MM.1S (cell line): ENCODE measurements around the gene CDH12.

Experiments used
- DNase-seq: peaks from one replicate; pipeline ENCODE4 v3.0.0-alpha.2; 2015
- H2AFZ ChIP-seq: fragments of 300-600 bp; sonication (generic); 2 replicates; pipeline ENCODE4 v1.6.0; 2016; ENCODE audit warnings: antibody characterized with exemption, low read length
- H3F3A ChIP-seq: fragments of 300-600 bp; sonication (generic); 2 replicates; pipeline ENCODE4 v1.6.1; 2016; ENCODE audit warnings: mild to moderate bottlenecking, antibody characterized with exemption, low read length, moderate library complexity, mixed read lengths; ENCODE audit not compliant: insufficient read depth
- H3K27ac ChIP-seq: fragments of 300-600 bp; sonication (generic); 2 replicates; pipeline ENCODE4 v1.5.1; 2016; ENCODE audit warnings: mild to moderate bottlenecking, low read length
- H3K27me3 ChIP-seq: fragments of 300-600 bp; sonication (generic); replicated peaks from 2 replicates; pipeline ENCODE4 v1.6.0; 2016; ENCODE audit warnings: low read length; ENCODE audit not compliant: insufficient read depth
- H3K36me3 ChIP-seq: fragments of 300-600 bp; sonication (generic); replicated peaks from 2 replicates; pipeline ENCODE4 v1.6.1; 2016; ENCODE audit warnings: mild to moderate bottlenecking, low read length, mixed read lengths; ENCODE audit not compliant: insufficient read depth
- H3K4me1 ChIP-seq: fragments of 300-600 bp; sonication (generic); 2 replicates; pipeline ENCODE4 v1.6.1; 2016; ENCODE audit warnings: low read length, mixed read lengths
- H3K4me2 ChIP-seq: fragments of 300-600 bp; sonication (generic); 2 replicates; pipeline ENCODE4 v1.6.0; 2016; ENCODE audit warnings: low read depth, low read length
- H3K4me3 ChIP-seq: fragments of 300-600 bp; sonication (generic); 2 replicates; pipeline ENCODE4 v1.5.1; 2016; ENCODE audit warnings: low read length, mixed read lengths
- H3K79me2 ChIP-seq: fragments of 300-600 bp; sonication (generic); 2 replicates; pipeline ENCODE4 v1.6.1; 2016; ENCODE audit warnings: mixed run types, low read length, mixed read lengths
- H3K9ac ChIP-seq: fragments of 300-600 bp; sonication (generic); 2 replicates; pipeline ENCODE4 v1.6.1; 2016; ENCODE audit warnings: low read length, mixed read lengths
- H3K9me2 ChIP-seq: fragments of 300-600 bp; sonication (generic); replicated peaks from 2 replicates; pipeline ENCODE4 v1.6.1; 2016; ENCODE audit warnings: mild to moderate bottlenecking, low read length, mixed read lengths; ENCODE audit not compliant: insufficient read depth
- H3K9me3 ChIP-seq: fragments of 300-600 bp; sonication (generic); replicated peaks from 2 replicates; pipeline ENCODE4 v1.6.1; 2016; ENCODE audit warnings: mild to moderate bottlenecking, low read length, mixed read lengths; ENCODE audit not compliant: insufficient read depth
- H4K20me1 ChIP-seq: fragments of 300-600 bp; sonication (generic); 2 replicates; pipeline ENCODE4 v1.6.1; 2016; ENCODE audit warnings: mild to moderate bottlenecking, low read length, moderate library complexity, mixed read lengths; ENCODE audit not compliant: insufficient read depth
- EZH2 ChIP-seq: fragments of 300-600 bp; sonication (generic); optimal IDR thresholded peaks from 2 replicates; pipeline ENCODE3; 2017; ENCODE audit warnings: low read depth, mild to moderate bottlenecking, antibody characterized with exemption, low read length, mixed read lengths
- EZH2phosphoT487 ChIP-seq: fragments of 300-600 bp; sonication (generic); IDR thresholded peaks from 2 replicates; pipeline ENCODE4 v1.6.1; 2018; ENCODE audit warnings: antibody characterized with exemption, low read length
- TF ChIP-seq, protein P1 (sequence below): fragments of 300-600 bp; sonication (generic); IDR thresholded peaks from 2 replicates; pipeline ENCODE4 v1.5.1; 2016; ENCODE audit warnings: antibody characterized with exemption, low read length, mixed read lengths

The CDH12 gene

DNA sequence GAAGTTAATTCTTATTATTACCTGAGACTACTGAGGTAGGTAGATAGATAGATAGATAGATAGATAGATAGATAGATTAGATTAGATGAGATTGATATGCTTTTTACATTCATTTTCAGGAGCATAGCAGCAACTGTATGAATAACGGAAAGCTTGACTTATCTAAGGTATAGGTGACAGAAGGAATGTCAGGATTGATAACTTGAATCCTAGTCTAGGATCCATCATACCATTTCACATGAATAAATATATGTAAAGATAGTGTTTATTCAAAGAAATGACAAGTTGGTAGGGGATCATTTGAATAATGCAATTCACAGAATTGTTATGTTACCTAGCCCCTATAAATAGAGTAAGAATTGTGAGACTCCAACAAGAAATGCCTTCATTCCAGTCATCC lies 1008.2 kb downstream of the CDH12 start:
- no peaks in the 10 kb centered on the region for H4K20me1 ChIP-seq
- H3K4me2 ChIP-seq: no peak overlapping the region
- H2AFZ ChIP-seq: no peak overlapping the region
- H3K4me3 ChIP-seq: no peak overlapping the region
- no peaks in the 10 kb centered on the region for H3K4me1 ChIP-seq
- TF ChIP-seq EZH2 (no peak), EZH2phosphoT487 (no peak)
- TF ChIP-seq, protein P1, sequence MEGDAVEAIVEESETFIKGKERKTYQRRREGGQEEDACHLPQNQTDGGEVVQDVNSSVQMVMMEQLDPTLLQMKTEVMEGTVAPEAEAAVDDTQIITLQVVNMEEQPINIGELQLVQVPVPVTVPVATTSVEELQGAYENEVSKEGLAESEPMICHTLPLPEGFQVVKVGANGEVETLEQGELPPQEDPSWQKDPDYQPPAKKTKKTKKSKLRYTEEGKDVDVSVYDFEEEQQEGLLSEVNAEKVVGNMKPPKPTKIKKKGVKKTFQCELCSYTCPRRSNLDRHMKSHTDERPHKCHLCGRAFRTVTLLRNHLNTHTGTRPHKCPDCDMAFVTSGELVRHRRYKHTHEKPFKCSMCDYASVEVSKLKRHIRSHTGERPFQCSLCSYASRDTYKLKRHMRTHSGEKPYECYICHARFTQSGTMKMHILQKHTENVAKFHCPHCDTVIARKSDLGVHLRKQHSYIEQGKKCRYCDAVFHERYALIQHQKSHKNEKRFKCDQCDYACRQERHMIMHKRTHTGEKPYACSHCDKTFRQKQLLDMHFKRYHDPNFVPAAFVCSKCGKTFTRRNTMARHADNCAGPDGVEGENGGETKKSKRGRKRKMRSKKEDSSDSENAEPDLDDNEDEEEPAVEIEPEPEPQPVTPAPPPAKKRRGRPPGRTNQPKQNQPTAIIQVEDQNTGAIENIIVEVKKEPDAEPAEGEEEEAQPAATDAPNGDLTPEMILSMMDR: no peak
- H3K79me2 ChIP-seq: no peaks in the 10 kb centered on the region
- no peak for DNase-seq
- no peaks in the 10 kb centered on the region for H3F3A ChIP-seq
- no peak overlapping the region for H3K9ac ChIP-seq
- H3K27ac ChIP-seq: no peak overlapping the region
- H3K9me3 ChIP-seq: no peaks in the 10 kb centered on the region
- H3K36me3 ChIP-seq: no peaks in the 10 kb centered on the region
- H3K27me3 ChIP-seq: no peaks in the 10 kb centered on the region
- H3K9me2 ChIP-seq: no peaks in the 10 kb centered on the region

DNA sequence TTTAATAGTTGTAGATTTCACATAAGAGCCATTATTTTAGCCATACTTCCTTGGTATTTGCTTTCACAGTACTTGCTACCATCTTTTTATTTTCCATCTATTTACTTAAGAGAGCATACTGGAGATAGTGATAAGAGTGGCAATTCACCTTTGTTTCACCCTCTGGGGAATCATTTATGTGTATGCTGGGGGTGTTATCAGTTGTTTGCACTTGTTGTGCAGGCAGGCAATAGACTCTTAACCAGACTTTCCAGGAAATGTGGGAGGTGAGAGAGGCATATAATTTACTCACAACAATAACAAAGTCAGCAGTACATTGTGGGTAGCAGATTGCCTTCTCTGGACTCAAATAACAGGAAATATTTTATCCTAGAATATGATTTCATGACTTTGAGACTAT lies 1018.3 kb downstream of the CDH12 start:
- Histone ChIP-seq H3K9me3 (no peaks in the 10 kb centered on the region), H3K9ac (no peak overlapping the region), H3K4me1 (no peaks in the 10 kb centered on the region), H3K4me2 (no peak overlapping the region), H3K9me2 (no peaks in the 10 kb centered on the region), H3K79me2 (no peaks in the 10 kb centered on the region), H4K20me1 (no peaks in the 10 kb centered on the region), H3F3A (no peaks in the 10 kb centered on the region), H3K36me3 (no peaks in the 10 kb centered on the region), H3K27ac (no peak overlapping the region), H3K4me3 (no peak overlapping the region), H3K27me3 (no peaks in the 10 kb centered on the region), H2AFZ (no peak overlapping the region)
- no peak for TF ChIP-seq EZH2phosphoT487
- no peak for TF ChIP-seq EZH2
- TF ChIP-seq, protein P1: no peak
- no peak for DNase-seq

DNA sequence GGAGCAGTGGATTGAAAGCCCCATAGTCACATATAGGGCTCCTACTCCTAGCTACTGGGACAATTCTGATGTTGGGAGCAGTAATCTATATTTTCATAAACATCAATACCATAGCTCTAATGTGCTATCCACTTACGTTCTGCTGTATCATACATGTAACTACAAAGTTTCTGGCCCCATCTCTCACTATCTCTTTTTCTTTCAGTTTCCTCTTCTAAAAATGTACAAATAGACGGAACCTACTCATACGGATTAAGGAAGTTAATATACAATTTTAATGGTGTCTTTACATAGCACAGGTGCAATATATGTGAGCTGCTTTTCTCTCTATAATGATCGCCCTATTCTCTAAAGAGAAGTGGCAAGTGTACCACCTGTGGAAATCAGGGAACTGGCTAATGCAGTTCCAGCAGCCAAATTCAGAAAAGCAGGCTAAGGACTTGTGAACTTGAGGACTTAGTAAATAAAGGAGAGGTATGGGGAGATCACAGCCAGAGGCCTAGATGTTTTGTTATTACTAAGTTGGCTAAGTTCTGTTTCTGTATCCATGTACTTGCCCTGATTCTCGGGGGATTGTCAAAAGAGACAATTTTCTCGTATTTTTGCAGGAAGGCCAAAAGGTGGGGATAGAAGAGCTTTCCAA lies 1021.9 kb downstream of the CDH12 start:
- Histone ChIP-seq H3K9ac (no peak overlapping the region), H3K36me3 (no peaks in the 10 kb centered on the region), H3F3A (no peaks in the 10 kb centered on the region), H3K79me2 (no peaks in the 10 kb centered on the region), H3K4me3 (no peak overlapping the region), H3K9me2 (no peaks in the 10 kb centered on the region), H3K9me3 (no peaks in the 10 kb centered on the region), H3K27me3 (no peaks in the 10 kb centered on the region), H3K4me1 (no peaks in the 10 kb centered on the region), H3K27ac (peak overlapping the region; percentile 4; the same call in 1 of the 2 replicates), H3K4me2 (no peak overlapping the region), H4K20me1 (no peaks in the 10 kb centered on the region), H2AFZ (peak overlapping the region; percentile 39)
- DNase-seq: no peak
- TF ChIP-seq EZH2: no peak
- TF ChIP-seq, protein P1: no peak
- no peak for TF ChIP-seq EZH2phosphoT487
